T47D (cell line): ENCODE results near the gene EMID1.
"Not testable (repeated sequence)": the region's sequence is repeated elsewhere in the genome, so short reads cannot be mapped to it uniquely, and the experiment has no call there.

Experiments used
- DNase-seq, 2 experiments: peaks; one replicate each; pipeline versions ENCODE4 v3.0.0 to v3.0.0-alpha.2; 2011 to 2012; ENCODE audit warnings: low read depth in 1 of 2, low spot score in 1 of 2
- JUND ChIP-seq: IDR thresholded peaks from 2 replicates; pipeline ENCODE4 v1.6.1; 2012; ENCODE audit warnings: low read depth
- in situ Hi-C: cut with HindIII; loops from 2 replicates; pipeline ENCODE4 v1.10.0; 2016; ENCODE audit warnings: low sequenced_read_pairs, low pct_unique_long_range_greater_than_20kb

Gene EMID1

GRCh38 chr22:29218758-29219408 is 13.2 kb downstream of the EMID1 start:
- no peak for TF ChIP-seq JUND
- DNase-seq = no peak
- in situ Hi-C loops = no loop called here

GRCh38 chr22:29219409-29219782 is 13.7 kb downstream of the EMID1 start:
- in situ Hi-C loops, DNase-seq: not testable (repeated sequence)

DNA sequence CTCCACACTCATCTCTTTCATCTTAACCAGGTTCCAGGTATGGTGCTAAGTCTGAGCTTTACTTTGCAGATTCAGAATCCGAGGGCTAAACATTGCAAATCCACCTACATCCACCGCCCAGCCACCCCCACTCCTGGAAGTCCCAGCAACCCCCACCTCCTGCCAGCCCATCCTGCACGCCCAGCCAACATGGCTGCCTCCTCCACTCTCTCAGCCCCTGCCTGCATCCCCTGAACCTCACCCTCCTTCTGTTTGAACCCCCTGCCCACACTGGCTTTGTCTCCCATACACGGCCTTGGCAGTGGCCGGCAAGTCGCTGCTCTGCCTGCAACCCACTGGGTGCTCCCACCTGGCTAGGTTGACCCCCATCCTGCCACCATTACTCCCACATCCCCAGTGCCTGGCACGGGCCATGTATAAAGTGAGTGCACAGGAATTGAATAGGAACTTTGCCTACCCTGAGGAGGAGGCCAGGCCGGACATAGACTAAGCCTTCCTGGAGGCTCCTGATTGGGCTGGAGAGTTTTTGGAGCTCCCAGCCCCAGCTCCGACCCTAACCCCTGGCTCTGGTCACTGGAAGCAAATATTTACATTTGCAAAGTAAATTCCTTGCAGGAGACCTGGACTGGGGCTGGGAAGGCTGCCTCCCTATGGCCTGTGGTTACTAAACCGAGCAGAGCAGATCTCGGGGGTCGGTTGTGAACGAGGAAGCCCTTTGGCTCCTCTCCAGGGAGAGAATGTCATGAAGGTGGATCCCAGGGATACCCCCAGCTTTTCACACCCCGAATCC is 14.4 kb downstream of the EMID1 start:
- in situ Hi-C loops = no loop called here
- peak; percentile 47 to 74 for DNase-seq
- TF ChIP-seq JUND = no peak

GRCh38 chr22:29224121-29224858 is 18.6 kb downstream of the EMID1 start:
- no peak for TF ChIP-seq JUND
- DNase-seq = no peak
- in situ Hi-C loops = no loop called here

- no peak for TF ChIP-seq JUND
- in situ Hi-C loops = no loop called here
- no peak for DNase-seq
Observed at GRCh38 chr22:29224859-29225410, 19.2 kb downstream of the EMID1 start.

DNA sequence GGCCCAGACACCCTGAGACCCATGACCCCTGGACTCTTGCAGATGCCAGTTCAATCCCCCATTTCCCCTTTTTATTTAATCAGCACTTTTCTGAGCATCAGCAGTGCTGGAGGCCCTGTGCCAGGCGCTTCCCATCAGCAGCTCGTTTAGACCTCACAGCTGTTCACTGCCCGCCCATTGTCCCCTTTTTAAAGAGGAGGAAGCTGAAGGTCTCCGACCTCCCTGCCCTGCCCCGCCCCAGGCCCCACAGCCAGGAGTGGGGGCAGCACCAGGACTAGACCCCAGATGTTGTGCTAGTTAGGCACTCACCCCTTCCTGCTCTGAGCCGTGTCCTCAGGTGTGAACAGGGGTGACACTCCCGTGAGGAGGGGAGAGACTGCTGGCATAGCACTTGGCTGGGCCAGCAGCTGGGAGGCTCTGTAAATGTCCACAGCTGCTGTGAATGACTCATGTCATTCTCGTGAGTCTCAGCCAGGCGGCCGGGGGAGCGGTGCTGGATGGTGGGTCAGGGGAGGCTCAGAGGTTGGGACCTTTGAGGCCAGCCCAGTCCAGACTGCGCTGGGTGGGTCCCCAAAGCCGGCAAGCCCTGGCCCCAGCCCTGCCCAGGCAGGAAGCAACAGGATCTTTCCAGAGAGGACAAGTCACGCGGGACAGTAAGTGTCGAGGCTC is 19.9 kb downstream of the EMID1 start:
- in situ Hi-C loops = no loop called here
- no peak for TF ChIP-seq JUND
- DNase-seq = no peak

- in situ Hi-C loops = no loop called here
- DNase-seq = no peak
- TF ChIP-seq JUND = no peak
Observed at GRCh38 chr22:29226351-29226981, 20.8 kb downstream of the EMID1 start.

DNA sequence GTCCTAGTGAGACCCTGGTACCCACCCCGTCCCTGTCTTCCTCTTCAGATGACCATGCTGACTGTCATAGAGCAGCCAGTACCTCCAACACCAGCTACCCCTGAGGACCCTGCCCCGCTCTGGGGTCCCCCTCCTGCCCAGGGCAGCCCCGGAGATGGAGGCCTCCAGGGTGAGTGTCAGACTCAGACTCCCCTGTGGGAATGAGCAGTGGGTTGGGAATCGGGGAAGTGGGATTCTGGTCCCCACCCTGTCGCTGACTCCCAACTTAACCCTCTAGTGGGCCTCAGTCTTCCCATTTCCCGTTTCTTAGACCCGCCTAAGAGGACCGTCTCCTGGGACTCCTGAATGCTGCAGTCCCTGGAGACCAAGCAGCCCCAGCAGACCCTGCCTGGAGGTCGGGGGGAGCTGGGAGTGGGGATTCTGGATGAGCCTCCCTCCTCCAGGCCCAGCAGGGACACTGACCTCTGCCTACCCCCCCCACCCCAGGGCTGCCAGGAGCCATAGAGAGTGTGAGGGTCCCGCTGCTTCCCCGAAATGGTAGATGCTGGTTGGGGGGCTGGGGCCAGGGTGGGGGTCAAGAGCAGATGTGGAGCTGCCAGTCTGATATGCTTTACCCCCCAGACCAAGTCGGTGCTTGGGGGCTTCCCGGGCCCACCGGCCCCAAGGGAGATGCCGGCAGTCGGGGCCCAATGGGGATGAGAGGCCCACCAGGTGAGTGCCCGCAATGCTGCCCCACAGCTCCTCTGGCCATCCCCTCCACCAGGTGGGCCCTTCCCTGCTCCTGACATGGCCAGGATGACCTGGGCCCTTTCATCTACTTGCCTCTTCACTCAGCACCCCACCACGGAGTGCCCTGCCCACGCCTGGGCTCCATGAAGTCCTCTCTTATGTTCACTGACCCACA is 25.5 kb downstream of the EMID1 start:
- TF ChIP-seq JUND = no peak
- no peak for DNase-seq
- in situ Hi-C loops = no loop called here

DNA sequence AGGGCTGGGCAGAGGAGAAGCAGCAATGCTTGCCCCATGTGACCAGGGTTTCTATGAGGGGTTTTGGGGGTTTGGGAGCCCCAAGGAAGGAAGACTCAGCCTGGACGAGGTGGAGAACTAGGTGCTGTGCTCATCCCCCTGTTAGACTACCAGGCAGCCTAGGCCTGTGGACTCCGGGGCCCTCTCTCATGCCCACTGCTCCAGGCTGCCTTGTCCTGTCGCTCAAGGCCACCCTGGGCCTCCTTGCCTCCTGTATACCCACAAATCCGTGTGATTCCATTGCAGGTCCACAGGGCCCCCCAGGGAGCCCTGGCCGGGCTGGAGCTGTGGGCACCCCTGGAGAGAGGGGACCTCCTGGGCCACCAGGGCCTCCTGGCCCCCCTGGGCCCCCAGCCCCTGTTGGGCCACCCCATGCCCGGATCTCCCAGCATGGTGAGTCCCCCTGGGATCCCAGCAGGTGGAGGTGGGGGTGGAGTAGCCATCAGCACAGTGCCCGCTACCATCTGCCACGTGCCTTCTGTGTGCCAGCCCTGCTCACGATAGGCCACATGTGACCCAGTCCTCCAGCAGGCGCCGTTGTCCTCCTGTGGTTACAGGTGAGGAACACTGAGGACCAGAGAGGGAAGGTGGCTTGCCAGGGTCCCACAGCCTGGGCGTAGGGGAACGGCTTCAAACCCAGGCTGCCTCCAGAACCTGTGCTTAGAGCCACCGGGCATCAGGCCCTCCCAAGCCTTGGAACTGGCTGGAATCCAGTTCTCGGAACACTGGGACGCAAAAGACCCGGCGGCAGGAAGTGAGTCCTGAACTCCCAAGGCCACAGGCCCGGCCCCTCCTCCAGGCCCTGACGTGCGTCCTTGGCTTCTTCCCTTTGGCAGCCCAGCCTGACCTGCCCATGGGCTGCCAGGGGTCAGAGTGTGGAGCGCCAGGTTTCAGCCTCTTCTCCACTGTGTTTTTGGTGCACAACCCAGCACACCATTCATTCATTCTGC is 26.6 kb downstream of the EMID1 start:
- no peak for DNase-seq
- no peak for TF ChIP-seq JUND
- in situ Hi-C loops = no loop called here

DNA sequence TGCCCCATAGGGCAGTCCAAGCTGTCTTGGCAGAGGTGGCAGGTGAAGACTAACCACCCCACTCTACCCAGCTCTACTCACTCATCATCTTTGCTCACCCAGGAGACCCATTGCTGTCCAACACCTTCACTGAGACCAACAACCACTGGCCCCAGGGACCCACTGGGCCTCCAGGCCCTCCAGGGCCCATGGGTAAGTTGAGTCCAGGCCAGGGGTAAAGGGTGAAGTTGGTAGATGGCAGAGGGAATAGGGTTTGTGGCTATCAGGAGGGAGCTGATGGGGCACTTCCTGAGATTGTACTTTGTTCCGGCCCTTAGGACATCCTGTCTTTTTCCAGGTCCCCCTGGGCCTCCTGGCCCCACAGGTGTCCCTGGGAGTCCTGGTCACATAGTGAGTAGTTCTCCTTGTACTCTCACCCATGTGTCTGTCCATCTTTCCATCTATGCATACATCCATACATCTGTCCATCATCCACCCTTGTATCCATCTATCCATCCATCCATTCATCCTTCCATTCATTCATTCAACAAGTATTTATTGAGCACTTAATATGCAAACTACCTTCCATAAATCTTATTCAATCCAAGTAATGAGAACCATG is 27.7 kb downstream of the EMID1 start:
- TF ChIP-seq JUND = no peak
- in situ Hi-C loops = no loop called here
- no peak for DNase-seq

DNA sequence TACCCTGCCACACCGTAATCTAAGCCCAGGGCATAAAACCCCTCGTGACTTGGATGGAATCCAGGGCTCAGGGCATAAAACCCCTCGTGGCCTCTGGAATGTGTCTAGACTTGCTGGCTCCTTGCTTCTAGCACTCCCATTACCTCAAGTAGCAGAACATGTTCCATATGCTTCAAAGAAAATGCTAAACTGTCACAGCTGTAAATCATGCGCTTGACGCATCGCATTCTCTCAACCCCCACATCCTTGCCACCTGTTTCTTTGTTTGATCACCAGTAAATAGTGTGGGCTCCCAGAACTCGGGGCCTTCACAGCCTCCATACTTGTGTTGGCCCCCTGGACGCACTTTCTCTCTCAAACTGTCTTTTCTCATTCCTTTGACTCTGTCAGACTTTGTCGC is 34.8 kb downstream of the EMID1 start:
- DNase-seq, in situ Hi-C loops: not testable (repeated sequence)
